Adrenal gland (tissue), 5 donors: ENCODE measurements around the gene IKZF4.

Source experiments
- POLR2A ChIP-seq, 2 donors: fragments of 450-650 bp; IDR thresholded peaks; one replicate each; pipeline ENCODE4 v1.6.1; 2017; ENCODE audit warnings: antibody characterized with exemption in 2 of 2, mild to moderate bottlenecking in 2 of 2, moderate library complexity in 1 of 2
- TF ChIP-seq, protein P1 (sequence below), 6 experiments: fragments of 450-650 bp in 4 of 6; fragments of 200-600 bp in 2 of 6; sonication (generic) in 1 of 6; IDR thresholded peaks; 1 replicate in 5 of 6; 2 replicates in 1 of 6; pipeline versions ENCODE4 v1.5.1 to v1.8.0; 2016 to 2021; ENCODE audit warnings: antibody characterized with exemption in 6 of 6, mild to moderate bottlenecking in 2 of 6, moderate library complexity in 1 of 6
- donor health status: DM: no; HTN: no; CAD: no.

DNA sequence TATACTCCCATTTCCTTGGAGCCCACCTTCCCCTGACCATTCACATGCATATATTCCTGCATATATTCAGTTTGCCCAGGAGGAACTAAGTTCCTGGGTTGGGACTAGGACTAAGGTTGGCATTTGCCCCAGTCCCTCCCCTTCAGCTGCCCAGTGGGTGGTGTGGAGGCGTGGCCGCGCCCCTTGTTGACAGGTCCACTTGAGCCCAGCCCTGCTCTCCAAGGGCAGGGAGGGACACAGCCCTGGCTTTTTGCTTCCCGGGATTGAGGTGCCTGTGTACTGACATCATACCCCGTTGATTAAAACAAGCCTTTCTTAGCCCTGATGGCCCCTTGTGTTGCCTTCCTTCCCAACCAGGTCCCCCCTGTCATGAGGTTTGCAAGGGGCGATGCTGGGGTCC is 66.4 kb downstream of the IKZF4 start:
- TF ChIP-seq, protein P1, sequence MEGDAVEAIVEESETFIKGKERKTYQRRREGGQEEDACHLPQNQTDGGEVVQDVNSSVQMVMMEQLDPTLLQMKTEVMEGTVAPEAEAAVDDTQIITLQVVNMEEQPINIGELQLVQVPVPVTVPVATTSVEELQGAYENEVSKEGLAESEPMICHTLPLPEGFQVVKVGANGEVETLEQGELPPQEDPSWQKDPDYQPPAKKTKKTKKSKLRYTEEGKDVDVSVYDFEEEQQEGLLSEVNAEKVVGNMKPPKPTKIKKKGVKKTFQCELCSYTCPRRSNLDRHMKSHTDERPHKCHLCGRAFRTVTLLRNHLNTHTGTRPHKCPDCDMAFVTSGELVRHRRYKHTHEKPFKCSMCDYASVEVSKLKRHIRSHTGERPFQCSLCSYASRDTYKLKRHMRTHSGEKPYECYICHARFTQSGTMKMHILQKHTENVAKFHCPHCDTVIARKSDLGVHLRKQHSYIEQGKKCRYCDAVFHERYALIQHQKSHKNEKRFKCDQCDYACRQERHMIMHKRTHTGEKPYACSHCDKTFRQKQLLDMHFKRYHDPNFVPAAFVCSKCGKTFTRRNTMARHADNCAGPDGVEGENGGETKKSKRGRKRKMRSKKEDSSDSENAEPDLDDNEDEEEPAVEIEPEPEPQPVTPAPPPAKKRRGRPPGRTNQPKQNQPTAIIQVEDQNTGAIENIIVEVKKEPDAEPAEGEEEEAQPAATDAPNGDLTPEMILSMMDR (IDR thresholded peaks at IDR 0.05), result no peak
- TF ChIP-seq POLR2A (IDR thresholded peaks at IDR 0.05), result no peak
